Stimulated activated CD8-positive, alpha-beta memory T cell treated with anti-CD3 and anti-CD28 coated beads, Interleukin-2, amount 100 ng/mL, for 48 hours (primary cell): Measurements from ENCODE around the gene IL12RB1.
"Not testable (repeated sequence)": the region's sequence is repeated elsewhere in the genome, so short reads cannot be mapped to it uniquely, and the experiment has no call there.

Source experiments
- DNase-seq, 2 donors: peaks; one replicate each; pipeline ENCODE4 v3.0.0-alpha.2; 2020; ENCODE audit warnings: low read depth in 2 of 2

Gene IL12RB1

GRCh38 chr19:18046059-18046718 lies 40.5 kb downstream of the IL12RB1 start:
- no peak for DNase-seq

GRCh38 chr19:18045307-18046050 lies 41.3 kb downstream of the IL12RB1 start:
- no peak for DNase-seq

- DNase-seq = peak; percentile 82 to 86
Measured at GRCh38 chr19:18044825-18045304, 41.9 kb downstream of the IL12RB1 start.

GRCh38 chr19:18043676-18044075 lies 43.1 kb downstream of the IL12RB1 start:
- DNase-seq = no peak

- no peak for DNase-seq
Measured at GRCh38 chr19:18041054-18041453, 45.7 kb downstream of the IL12RB1 start.

GRCh38 chr19:18032102-18032501 lies 54.6 kb downstream of the IL12RB1 start:
- not testable (repeated sequence) for DNase-seq

- not testable (repeated sequence) for DNase-seq
Measured at GRCh38 chr19:18031401-18031800, 55.3 kb downstream of the IL12RB1 start.

- DNase-seq = no peak
Measured at GRCh38 chr19:18029617-18030338, 57.0 kb downstream of the IL12RB1 start.

- no peak for DNase-seq
Measured at GRCh38 chr19:18027151-18027550, 59.6 kb downstream of the IL12RB1 start.

- DNase-seq = no peak
Measured at GRCh38 chr19:18023622-18024251, 63.0 kb downstream of the IL12RB1 start.

GRCh38 chr19:18021121-18021755 lies 65.5 kb downstream of the IL12RB1 start:
- DNase-seq = no peak

GRCh38 chr19:18020212-18021085 lies 66.3 kb downstream of the IL12RB1 start:
- DNase-seq = no peak

GRCh38 chr19:18017275-18018083 lies 69.3 kb downstream of the IL12RB1 start:
- DNase-seq = no peak

- no peak for DNase-seq
Measured at GRCh38 chr19:18016209-18016910, 70.4 kb downstream of the IL12RB1 start.

- DNase-seq = no peak
Measured at GRCh38 chr19:18014197-18014596, 72.5 kb downstream of the IL12RB1 start.

- DNase-seq = no peak
Measured at GRCh38 chr19:18013210-18014111, 73.3 kb downstream of the IL12RB1 start.

GRCh38 chr19:18010149-18010548 lies 76.6 kb downstream of the IL12RB1 start:
- no peak for DNase-seq
